Eye (tissue), 1 donor: ENCODE results near the gene TMPRSS4.

Experiments used
- DNase-seq: peaks from one replicate; pipeline ENCODE4 v3.0.0-alpha.2; 2015

Gene TMPRSS4

GRCh38 chr11:118076754-118077281 is at the start of gene TMPRSS4:
TSS of gene TMPRSS4 (plus strand) at chr11:118077078. CDS start at chr11:118077303, 225 bp downstream.
- DNase-seq = no peak

- no peak for DNase-seq
Measured at GRCh38 chr11:118027694-118028093, 49.2 kb upstream of the TMPRSS4 start.

- no peak for DNase-seq
Measured at GRCh38 chr11:118028626-118029025, 48.3 kb upstream of the TMPRSS4 start.

- no peak for DNase-seq
Measured at GRCh38 chr11:118033443-118033842, 43.4 kb upstream of the TMPRSS4 start.

GRCh38 chr11:118042141-118042540 is 34.7 kb upstream of the TMPRSS4 start:
- no peak for DNase-seq

- no peak for DNase-seq
Measured at GRCh38 chr11:118042796-118043195, 34.1 kb upstream of the TMPRSS4 start.

GRCh38 chr11:118045191-118045590 is 31.7 kb upstream of the TMPRSS4 start:
- no peak for DNase-seq

GRCh38 chr11:118046051-118046963 is 30.6 kb upstream of the TMPRSS4 start:
- no peak for DNase-seq

GRCh38 chr11:118046964-118047700 is 29.7 kb upstream of the TMPRSS4 start:
- DNase-seq = no peak

GRCh38 chr11:118047749-118048148 is 29.1 kb upstream of the TMPRSS4 start:
- DNase-seq = no peak

- DNase-seq = no peak
Measured at GRCh38 chr11:118048472-118049370, 28.2 kb upstream of the TMPRSS4 start.

- no peak for DNase-seq
Measured at GRCh38 chr11:118049771-118050170, 27.1 kb upstream of the TMPRSS4 start.

GRCh38 chr11:118050208-118050891 is 26.5 kb upstream of the TMPRSS4 start:
- DNase-seq = no peak

- no peak for DNase-seq
Measured at GRCh38 chr11:118051136-118051610, 25.7 kb upstream of the TMPRSS4 start.

- no peak for DNase-seq
Measured at GRCh38 chr11:118051611-118052461, 25.0 kb upstream of the TMPRSS4 start.

GRCh38 chr11:118052581-118053206 is 24.2 kb upstream of the TMPRSS4 start:
- DNase-seq = no peak

- DNase-seq = no peak
Measured at GRCh38 chr11:118054712-118055640, 21.9 kb upstream of the TMPRSS4 start.

- DNase-seq = no peak
Measured at GRCh38 chr11:118055966-118056365, 20.9 kb upstream of the TMPRSS4 start.

GRCh38 chr11:118056806-118057205 is 20.1 kb upstream of the TMPRSS4 start:
- DNase-seq = no peak
